PC-9 (cell line): ENCODE measurements around the gene MOSPD2. TPM values are rescaled to one million over a fixed set of nuclear protein-coding genes. Genes with fewer than 3 reads are reported as not detected.

Experiments
- BruUV-seq: library from RNA; stranded (reverse); fragments of 400-500 nt; replicated peaks from 2 replicates; lab custom pipeline; 2021; lab: Mats Ljungman, UMichigan
- CTCF ChIA-PET: fragments of 300-600 bp; sonication (Branson Sonifier 250); formaldehyde crosslinking; loops from one replicate; lab custom pipeline; 2022; ENCODE audit warnings: antibody characterized with exemption; lab: Charles Lee
- POLR2A ChIA-PET: fragments of 300-600 bp; sonication (Branson Sonifier 250); formaldehyde crosslinking; loops from one replicate; lab custom pipeline; 2022; ENCODE audit warnings: antibody characterized with exemption; ENCODE audit not compliant: unreplicated experiment; lab: Charles Lee
- DNase-seq, 2 experiments: peaks; one replicate each; pipeline versions ENCODE4 v3.0.0 to v3.0.0-alpha.2; 2015 to 2022; ENCODE audit warnings: mixed read lengths in 1 of 2
- H2AFZ ChIP-seq: fragments of 200-600 bp; sonication (generic); 2 replicates; pipeline ENCODE4 v1.8.1; 2017; ENCODE audit warnings: antibody characterized with exemption
- H3F3A ChIP-seq: fragments of 200-600 bp; sonication (generic); 2 replicates; pipeline ENCODE4 v1.8.1; 2017; ENCODE audit warnings: antibody characterized with exemption, mild to moderate bottlenecking, low read depth; ENCODE audit not compliant: insufficient read depth
- H3K27ac ChIP-seq: fragments of 200-600 bp; sonication (generic); 2 replicates; pipeline ENCODE4 v1.6.1; 2016; ENCODE audit warnings: mixed run types
- H3K27me3 ChIP-seq: fragments of 200-600 bp; sonication (generic); 2 replicates; pipeline ENCODE4 v1.6.1; 2016; ENCODE audit warnings: low read depth, mixed run types; ENCODE audit not compliant: insufficient read depth
- H3K36me3 ChIP-seq: fragments of 200-600 bp; sonication (generic); 2 replicates; pipeline ENCODE4 v1.6.1; 2016; ENCODE audit warnings: low read depth, mixed run types
- H3K4me1 ChIP-seq: fragments of 200-600 bp; sonication (generic); replicated peaks from 2 replicates; pipeline ENCODE4 v1.6.1; 2016; ENCODE audit warnings: mixed run types; ENCODE audit not compliant: insufficient read depth
- H3K4me2 ChIP-seq: fragments of 200-600 bp; sonication (generic); 2 replicates; pipeline ENCODE4 v1.6.1; 2017; ENCODE audit warnings: mixed run types
- H3K4me3 ChIP-seq: fragments of 200-600 bp; sonication (generic); 2 replicates; pipeline ENCODE4 v1.6.1; 2016; ENCODE audit warnings: mixed run types
- H3K79me2 ChIP-seq: fragments of 200-600 bp; sonication (generic); 2 replicates; pipeline ENCODE4 v1.6.1; 2017; ENCODE audit warnings: low read depth, mixed run types
- H3K9me2 ChIP-seq: fragments of 200-600 bp; sonication (generic); 2 replicates; pipeline ENCODE4 v1.8.1; 2017; ENCODE audit warnings: mild to moderate bottlenecking; ENCODE audit not compliant: insufficient read depth
- H3K9me3 ChIP-seq: fragments of 200-600 bp; sonication (generic); 2 replicates; pipeline ENCODE4 v1.8.1; 2016; ENCODE audit warnings: low read depth; ENCODE audit not compliant: insufficient read depth
- H4K20me1 ChIP-seq: fragments of 200-600 bp; sonication (generic); 2 replicates; pipeline ENCODE4 v1.8.1; 2017; ENCODE audit not compliant: insufficient read depth
- CTCF ChIP-seq: fragments of 200-600 bp; sonication (generic); conservative IDR thresholded peaks from 2 replicates; pipeline ENCODE4 v1.6.1; 2017; ENCODE audit warnings: mixed run types, antibody characterized with exemption, mild to moderate bottlenecking, moderate library complexity
- EZH2 ChIP-seq: fragments of 200-600 bp; sonication (generic); IDR thresholded peaks from 2 replicates; pipeline ENCODE4 v1.8.0; 2017; ENCODE audit warnings: antibody characterized with exemption, low read depth
- intact Hi-C: fragments of 100-400 bp; cut with micrococcal nuclease; formaldehyde crosslinking; loops from one replicate; pipeline ENCODE4 v1.10.0; 2022; ENCODE audit not compliant: unreplicated experiment
- total RNA-seq: library from RNA; stranded (reverse); gene quantifications from 2 replicates; pipeline ENCODE4 v1.2.3, GENCODE V29; 2021

Gene MOSPD2
- total RNA-seq, 1 experiment from 2014 or later: 19.4 TPM

GRCh38 chrX:14939644-14940043 is 66.4 kb downstream of the MOSPD2 start:
- Histone ChIP-seq H2AFZ (no peak overlapping the region), H3F3A (no peaks in the 10 kb centered on the region), H3K4me1 (0 out of 2 replicates have a peak, but pooled peaks cover 7% of the 10 kb centered on the region), H3K4me3 (no peak overlapping the region), H4K20me1 (no peaks in the 10 kb centered on the region), H3K9me2 (no peaks in the 10 kb centered on the region), H3K27me3 (no peaks in the 10 kb centered on the region), H3K36me3 (no peaks in the 10 kb centered on the region), H3K4me2 (no peak overlapping the region), H3K27ac (no peak overlapping the region), H3K79me2 (no peaks in the 10 kb centered on the region), H3K9me3 (no peaks in the 10 kb centered on the region)
- intact Hi-C loops: no loop called here
- DNase-seq: no peak
- TF ChIP-seq EZH2 (no peak), CTCF (no peak)
- no TSS peak for BruUV-seq
- ChIA-PET CTCF (no interaction called here), POLR2A (no interaction called here)

DNA sequence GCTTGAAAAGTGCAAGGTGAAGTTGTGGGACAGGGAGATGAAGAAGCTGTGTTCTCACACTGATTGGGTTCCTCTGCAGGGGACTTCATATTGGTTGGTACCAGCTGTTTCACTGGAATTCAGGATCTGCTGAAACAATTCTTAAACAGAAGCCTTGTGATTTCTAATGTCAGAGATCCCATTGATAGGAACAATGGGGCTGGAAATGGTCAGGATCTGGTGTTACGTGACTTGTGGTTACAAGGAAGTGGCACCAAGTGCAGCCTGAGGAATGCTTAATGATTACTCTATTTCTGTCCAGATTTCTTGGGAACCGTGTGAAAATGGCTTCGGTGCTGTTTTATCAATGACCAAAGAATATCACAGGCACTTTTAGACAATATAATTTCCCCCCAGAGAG is 68.1 kb downstream of the MOSPD2 start:
- Histone ChIP-seq H3K79me2 (no peaks in the 10 kb centered on the region), H3K9me2 (no peaks in the 10 kb centered on the region), H3K4me2 (no peak overlapping the region), H3K27me3 (no peaks in the 10 kb centered on the region), H3F3A (no peaks in the 10 kb centered on the region), H3K4me3 (no peak overlapping the region), H3K27ac (no peak overlapping the region), H4K20me1 (no peaks in the 10 kb centered on the region), H3K4me1 (0 out of 2 replicates have a peak, but pooled peaks cover 7% of the 10 kb centered on the region), H3K36me3 (no peaks in the 10 kb centered on the region), H3K9me3 (no peaks in the 10 kb centered on the region), H2AFZ (no peak overlapping the region)
- ChIA-PET POLR2A (no interaction called here), CTCF (no interaction called here)
- TF ChIP-seq CTCF (no peak), EZH2 (no peak)
- no peak for DNase-seq
- intact Hi-C loops: no loop called here
- BruUV-seq: no TSS peak

DNA sequence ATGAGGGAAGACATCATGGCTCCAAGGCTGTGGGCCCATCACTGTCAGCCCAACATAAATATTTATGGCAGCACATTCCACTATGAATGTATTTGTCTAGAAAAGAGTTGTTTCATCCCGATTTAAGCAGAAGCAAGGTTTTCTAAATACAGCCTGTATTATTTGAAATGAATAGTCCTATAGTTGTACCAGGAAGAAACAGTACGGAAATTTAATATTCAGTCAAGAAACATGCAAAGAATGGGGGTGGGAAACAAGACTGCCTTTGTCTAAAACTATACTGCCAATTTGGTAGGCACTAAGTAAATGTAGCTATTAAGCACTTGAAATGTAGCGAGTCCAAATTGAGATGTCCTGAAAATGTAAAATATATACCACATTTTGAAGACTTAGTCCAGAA is 69.1 kb downstream of the MOSPD2 start:
- Histone ChIP-seq H2AFZ (no peak overlapping the region), H3K4me3 (no peak overlapping the region), H3F3A (no peaks in the 10 kb centered on the region), H3K4me2 (no peak overlapping the region), H3K36me3 (no peaks in the 10 kb centered on the region), H3K9me3 (no peaks in the 10 kb centered on the region), H3K4me1 (no peaks in the 10 kb centered on the region), H3K9me2 (no peaks in the 10 kb centered on the region), H3K79me2 (no peaks in the 10 kb centered on the region), H3K27ac (no peak overlapping the region), H3K27me3 (no peaks in the 10 kb centered on the region), H4K20me1 (no peaks in the 10 kb centered on the region)
- intact Hi-C loops: no loop called here
- BruUV-seq: no TSS peak
- DNase-seq: no peak
- ChIA-PET POLR2A (no interaction called here), CTCF (no interaction called here)
- no peak for TF ChIP-seq CTCF
- TF ChIP-seq EZH2: no peak
